IMR-90 (cell line): Measurements from ENCODE around the gene NOSTRIN.

Source experiments
- CEBPB ChIP-seq: IDR thresholded peaks from 2 replicates; pipeline ENCODE4 v1.6.1; 2012; ENCODE audit warnings: low read depth, low read length, improper control_type of control experiment
- CTCF ChIP-seq: conservative IDR thresholded peaks from 2 replicates; pipeline ENCODE4 v1.5.1; 2012; ENCODE audit warnings: mild to moderate bottlenecking, low read depth, low read length, improper control_type of control experiment
- FOS ChIP-seq: fragments of 150-350 bp; IDR thresholded peaks from 2 replicates; pipeline ENCODE4 v1.6.1; 2016; ENCODE audit warnings: low read depth, low read length
- MAFK ChIP-seq: IDR thresholded peaks from 2 replicates; pipeline ENCODE4 v1.6.1; 2012; ENCODE audit warnings: low read depth, low read length, improper control_type of control experiment
- MAZ ChIP-seq: IDR thresholded peaks from 2 replicates; pipeline ENCODE4 v1.6.1; 2012; ENCODE audit warnings: low read depth, mild to moderate bottlenecking, low read length, improper control_type of control experiment, moderate library complexity, borderline replicate concordance
- MXI1 ChIP-seq: IDR thresholded peaks from 2 replicates; pipeline ENCODE4 v1.6.1; 2012; ENCODE audit warnings: low read depth, mild to moderate bottlenecking, low read length, moderate library complexity, borderline replicate concordance
- NFE2L2 ChIP-seq: fragments of 150-350 bp; IDR thresholded peaks from 2 replicates; pipeline ENCODE4 v1.6.1; 2016; ENCODE audit warnings: low read depth, mild to moderate bottlenecking, low read length
- POLR2A ChIP-seq: IDR thresholded peaks from 2 replicates; pipeline ENCODE4 v1.6.1; 2012; ENCODE audit warnings: mild to moderate bottlenecking, low read depth, low read length
- RAD21 ChIP-seq: IDR thresholded peaks from 2 replicates; pipeline ENCODE4 v1.6.1; 2012; ENCODE audit warnings: low read length, improper control_type of control experiment
- RCOR1 ChIP-seq: IDR thresholded peaks from 2 replicates; pipeline ENCODE4 v1.6.1; 2012; ENCODE audit warnings: mild to moderate bottlenecking, low read length, improper control_type of control experiment; ENCODE audit not compliant: insufficient replicate concordance
- RFX5 ChIP-seq: IDR thresholded peaks from 2 replicates; pipeline ENCODE4 v1.8.0; 2012; ENCODE audit warnings: low read depth, mild to moderate bottlenecking, low read length, moderate library complexity

GRCh38 chr2:168773719-168774521 lies 28.5 kb upstream of the NOSTRIN start:
- TF ChIP-seq CTCF: peak; percentile 81
- no peak for TF ChIP-seq POLR2A
- TF ChIP-seq CEBPB: no peak
- no peak for TF ChIP-seq RCOR1
- no peak for TF ChIP-seq NFE2L2
- TF ChIP-seq RAD21: peak; percentile 85
- TF ChIP-seq FOS: no peak
- no peak for TF ChIP-seq RFX5
- no peak for TF ChIP-seq MAZ
- no peak for TF ChIP-seq MAFK
- TF ChIP-seq MXI1: no peak
